ENCODE measurements around the gene CDK10. TPM values are rescaled to one million over a fixed set of nuclear protein-coding genes. Genes with fewer than 3 reads are reported as not detected.

CDK10 gene
- total RNA-seq, 1 experiment from 2014 or later, result 52.6 TPM

- Histone ChIP-seq H3K4me1 (ENCODE audit: control insufficient read depth, insufficient read depth, low read length) (no peaks in the 10 kb centered on the region), H3K9me3 (ENCODE audit: control insufficient read depth, insufficient read depth, low read depth, low read length) (no peaks in the 10 kb centered on the region), H3K4me3 (ENCODE audit: low read depth in 2 of 2, low read length in 2 of 2) (no peak overlapping the region), H3K36me3 (ENCODE audit: control insufficient read depth, insufficient read depth, low read length) (no peaks in the 10 kb centered on the region), H3K27me3 (ENCODE audit: control insufficient read depth, insufficient read depth, low read length) (no peaks in the 10 kb centered on the region), H3K27ac (ENCODE audit: low read length) (no peak overlapping the region)
- ChIA-PET CTCF (no interaction called here), POLR2A (no interaction called here)
- no peak for DNase-seq (ENCODE audit: low read depth, low spot score)
- TF ChIP-seq SIN3A (IDR thresholded peaks at IDR 0.05; ENCODE audit: borderline replicate concordance, insufficient read depth, low read depth, low read length) (no peak), CTCF (IDR thresholded peaks at IDR 0.05) (no peak), REST (IDR thresholded peaks at IDR 0.05; ENCODE audit: insufficient read depth in 1 of 2, low read depth in 2 of 2, low read length in 1 of 2) (no peak), TCF7L2 (IDR thresholded peaks at IDR 0.05; ENCODE audit: low read depth, low read length) (no peak), POLR2AphosphoS5 (IDR thresholded peaks at IDR 0.05; ENCODE audit: low read depth, low read length) (no peak)
- ATAC-seq, result no peak
- intact Hi-C loops (cut with micrococcal nuclease; ENCODE audit: unreplicated experiment) (no loop called here), in situ Hi-C loops (cut with HindIII; ENCODE audit: low pct_unique_long_range_greater_than_20kb, low sequenced_read_pairs) (no loop called here)
- no TSS peak for BruUV-seq (replicated peaks)
Measured at GRCh38 chr16:89672177-89672941, 14.1 kb upstream of the CDK10 start.

- ATAC-seq, result no peak
- CTCF ChIA-PET, result interaction anchor here (0.7 kb wide), 1 partner anchor 576 kb away, joined by 3 read pairs; no protein-coding TSS in a partner anchor
- POLR2A ChIA-PET, result no interaction called here
- no peak for TF ChIP-seq REST (IDR thresholded peaks at IDR 0.05; ENCODE audit: insufficient read depth in 1 of 2, low read depth in 2 of 2, low read length in 1 of 2)
- TF ChIP-seq CTCF (IDR thresholded peaks at IDR 0.05), result no peak
- intact Hi-C loops (cut with micrococcal nuclease; ENCODE audit: unreplicated experiment) (no loop called here), in situ Hi-C loops (cut with HindIII; ENCODE audit: low pct_unique_long_range_greater_than_20kb, low sequenced_read_pairs) (no loop called here)
- H3K36me3 ChIP-seq (ENCODE audit: control insufficient read depth, insufficient read depth, low read length), result no peaks in the 10 kb centered on the region
- BruUV-seq (replicated peaks), result no TSS peak
- no peak overlapping the region for H3K4me3 ChIP-seq (ENCODE audit: low read depth in 2 of 2, low read length in 2 of 2)
- H3K4me1 ChIP-seq (ENCODE audit: control insufficient read depth, insufficient read depth, low read length), result no peaks in the 10 kb centered on the region
- no peak for DNase-seq (ENCODE audit: low read depth, low spot score)
- H3K27me3 ChIP-seq (ENCODE audit: control insufficient read depth, insufficient read depth, low read length), result no peaks in the 10 kb centered on the region
- H3K27ac ChIP-seq (ENCODE audit: low read length), result no peak overlapping the region
- H3K9me3 ChIP-seq (ENCODE audit: control insufficient read depth, insufficient read depth, low read depth, low read length), result no peaks in the 10 kb centered on the region
Measured at GRCh38 chr16:89678258-89678657, 8.2 kb upstream of the CDK10 start.
